CD4-positive, alpha-beta T cell treated with Interleukin-10 for 1 hour (primary cell): ENCODE results near the gene YTHDC2.

Experiments
- DNase-seq: peaks from one replicate; pipeline ENCODE4 v3.0.0-alpha.2; 2020

The YTHDC2 gene

GRCh38 chr5:113513384-113514288 is at the start of gene YTHDC2:
Gene YTHDC2, plus strand, starts transcription at chr5:113513694. Its CDS starts 202 bp downstream, at chr5:113513896.
- peak; percentile 89 for DNase-seq

- no peak for DNase-seq
Observed at GRCh38 chr5:113474100-113474728, 39.3 kb upstream of the YTHDC2 start.

DNA sequence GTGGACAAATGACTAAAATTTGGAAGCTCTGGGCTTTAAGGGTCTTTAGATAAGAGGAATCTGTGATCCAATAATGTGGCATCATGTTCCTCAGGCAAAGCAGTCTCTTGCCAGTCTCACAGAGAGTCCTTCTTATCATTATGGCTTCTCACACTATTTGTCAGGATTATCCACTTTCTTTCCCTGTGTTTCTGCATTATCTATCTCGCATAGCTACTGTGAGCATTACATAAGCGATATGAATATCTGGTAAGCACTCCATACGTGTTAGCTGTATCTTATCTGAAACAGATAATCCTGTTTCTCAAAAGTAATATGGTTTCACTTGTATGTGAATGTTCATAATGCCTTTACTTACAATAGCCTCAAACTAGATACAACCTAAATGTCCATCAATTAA is 34.8 kb upstream of the YTHDC2 start:
- DNase-seq = no peak

- DNase-seq = no peak
Observed at GRCh38 chr5:113480243-113480642, 33.3 kb upstream of the YTHDC2 start.

DNA sequence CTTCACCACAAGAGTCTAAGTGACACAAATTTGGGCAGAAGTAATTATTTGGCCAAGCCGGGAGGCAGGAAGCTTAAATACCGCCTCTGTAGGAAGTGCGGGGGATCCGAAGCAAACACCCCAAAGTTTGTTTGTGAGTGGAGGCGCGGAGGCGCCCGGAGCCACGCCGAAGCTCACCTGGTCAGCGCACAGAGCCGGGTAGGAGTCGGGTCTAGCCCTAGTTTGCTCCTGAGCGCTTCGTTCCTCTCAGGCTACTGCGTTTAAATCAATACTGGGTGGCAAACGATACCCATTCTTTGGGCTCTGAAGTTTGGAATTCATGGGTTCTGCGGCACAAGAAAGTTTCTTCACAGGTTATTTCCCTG is 26.1 kb upstream of the YTHDC2 start:
- DNase-seq = peak; percentile 3

GRCh38 chr5:113487781-113488644 is 25.5 kb upstream of the YTHDC2 start, which contains the start of gene MCC:
Gene MCC, minus strand, starts transcription at chr5:113488453.
- DNase-seq = peak; percentile 16

GRCh38 chr5:113488645-113489184 is 24.8 kb upstream of the YTHDC2 start:
- no peak for DNase-seq

GRCh38 chr5:113489299-113489698 is 24.2 kb upstream of the YTHDC2 start:
- peak; percentile 23 for DNase-seq

DNA sequence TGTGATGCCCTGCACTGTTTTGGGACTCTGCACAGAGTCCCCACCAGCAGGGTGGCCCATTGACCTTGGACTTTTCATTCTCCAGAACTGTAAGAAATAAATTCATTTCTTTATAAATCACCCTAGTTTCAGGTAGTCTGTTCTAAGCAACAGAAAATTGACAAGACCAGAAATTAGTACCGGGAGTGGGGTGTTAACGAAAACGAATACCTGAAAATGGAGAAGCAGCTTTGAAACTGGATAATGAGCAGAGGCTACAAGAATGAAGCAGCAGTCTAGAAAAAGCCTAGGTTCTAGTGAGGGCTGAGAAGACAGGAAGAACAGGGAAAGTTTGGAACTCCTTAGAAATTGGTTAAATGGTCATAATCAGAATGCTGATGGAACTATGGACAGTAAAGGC is 23.2 kb upstream of the YTHDC2 start:
- DNase-seq = no peak

- no peak for DNase-seq
Observed at GRCh38 chr5:113491022-113491421, 22.5 kb upstream of the YTHDC2 start.

GRCh38 chr5:113493446-113493845 is 20.0 kb upstream of the YTHDC2 start:
- no peak for DNase-seq

GRCh38 chr5:113495422-113495841 is 18.1 kb upstream of the YTHDC2 start:
- DNase-seq = no peak

DNA sequence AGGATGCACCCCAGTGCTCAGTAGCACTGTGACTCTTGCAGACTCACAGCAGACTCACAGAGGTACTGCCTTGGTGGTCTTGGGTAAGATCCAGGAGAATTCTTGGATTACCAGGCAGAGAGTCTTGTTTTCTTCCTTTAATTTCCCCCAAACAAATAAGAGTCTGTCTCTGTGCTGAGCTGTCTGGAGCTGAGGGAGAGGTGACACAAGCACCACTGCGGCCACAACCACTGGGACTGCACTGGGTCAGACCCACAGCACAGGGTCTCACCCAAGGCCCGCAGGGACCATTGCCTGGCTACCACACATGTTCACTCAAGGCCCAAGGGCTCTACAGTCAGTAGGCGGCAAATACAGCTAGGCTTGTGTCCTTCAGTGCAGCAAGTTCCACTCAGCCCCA is 11.4 kb upstream of the YTHDC2 start:
- no peak for DNase-seq

GRCh38 chr5:113503146-113503545 is 10.3 kb upstream of the YTHDC2 start:
- no peak for DNase-seq

GRCh38 chr5:113505181-113505580 is 8.3 kb upstream of the YTHDC2 start:
- DNase-seq = no peak

DNA sequence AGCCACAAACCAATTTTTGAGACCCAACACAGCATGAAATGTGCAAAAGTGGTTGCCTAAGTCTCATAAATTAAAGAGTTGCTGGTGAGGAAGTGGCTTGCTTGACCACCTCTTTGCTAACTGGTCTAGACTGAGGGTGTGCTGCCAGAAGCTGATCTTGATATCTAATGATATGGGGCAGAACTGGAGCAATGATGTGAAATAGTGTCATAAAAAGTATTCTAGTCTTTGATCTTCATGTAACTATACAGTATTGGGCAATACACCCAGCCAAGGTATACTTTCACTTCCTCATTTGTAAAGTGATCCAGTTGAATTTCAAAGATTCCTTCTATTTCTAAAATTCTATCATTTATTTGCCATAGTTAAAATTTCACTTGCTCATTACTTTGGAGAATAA is 5.9 kb upstream of the YTHDC2 start:
- DNase-seq = no peak

- DNase-seq = no peak
Observed at GRCh38 chr5:113508756-113509155, 4.7 kb upstream of the YTHDC2 start.

DNA sequence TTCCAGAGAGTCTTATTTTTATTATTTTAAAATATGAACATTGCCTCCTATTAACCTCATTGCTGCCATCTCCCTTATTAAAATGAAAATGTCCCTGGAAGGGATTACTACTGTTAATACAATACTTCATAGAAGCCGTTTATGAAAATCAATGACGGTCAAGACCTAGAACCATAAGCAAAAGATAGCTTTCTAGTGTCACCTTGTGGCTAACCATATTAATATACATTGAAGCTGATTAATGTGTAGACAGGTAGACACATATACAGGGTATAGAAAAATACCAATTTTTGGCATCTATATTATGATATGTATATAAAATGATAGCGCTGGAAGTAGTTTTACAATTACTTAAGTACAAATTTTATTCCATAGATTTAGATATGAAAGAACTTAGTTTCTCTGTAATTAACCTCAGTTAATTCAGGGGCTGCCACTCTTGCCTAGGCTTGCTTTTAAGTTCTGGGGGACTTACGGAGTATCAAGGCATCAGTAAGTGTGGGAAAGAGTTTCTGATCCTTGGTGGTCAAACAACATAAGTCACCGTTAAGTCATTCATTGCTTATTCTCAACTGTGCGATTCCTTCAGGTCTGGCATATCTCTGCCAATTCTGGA is 2.5 kb upstream of the YTHDC2 start:
- DNase-seq = peak; percentile 52

- DNase-seq = no peak
Observed at GRCh38 chr5:113512341-113512740, 1.2 kb upstream of the YTHDC2 start.

DNA sequence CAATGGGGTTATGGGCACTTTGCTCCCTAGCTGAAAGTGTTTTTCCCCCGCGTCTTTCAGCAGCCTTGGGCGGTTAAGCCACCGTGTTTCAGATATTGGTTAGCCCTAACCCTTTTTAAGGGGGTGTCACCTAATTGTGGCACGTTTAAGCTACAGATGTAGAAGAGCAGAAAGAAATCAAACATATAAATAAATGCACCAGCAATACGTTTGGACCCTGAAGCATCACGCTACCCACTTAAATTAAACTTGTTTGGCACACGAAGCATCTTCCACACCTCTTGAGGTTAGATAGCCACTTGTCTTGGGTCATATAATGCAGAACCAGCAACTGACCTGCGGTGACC is 768 bp downstream of the YTHDC2 start:
- DNase-seq = no peak

GRCh38 chr5:113518884-113519283 is 5.4 kb downstream of the YTHDC2 start:
- no peak for DNase-seq

- no peak for DNase-seq
Observed at GRCh38 chr5:113519412-113519811, 5.9 kb downstream of the YTHDC2 start.

DNA sequence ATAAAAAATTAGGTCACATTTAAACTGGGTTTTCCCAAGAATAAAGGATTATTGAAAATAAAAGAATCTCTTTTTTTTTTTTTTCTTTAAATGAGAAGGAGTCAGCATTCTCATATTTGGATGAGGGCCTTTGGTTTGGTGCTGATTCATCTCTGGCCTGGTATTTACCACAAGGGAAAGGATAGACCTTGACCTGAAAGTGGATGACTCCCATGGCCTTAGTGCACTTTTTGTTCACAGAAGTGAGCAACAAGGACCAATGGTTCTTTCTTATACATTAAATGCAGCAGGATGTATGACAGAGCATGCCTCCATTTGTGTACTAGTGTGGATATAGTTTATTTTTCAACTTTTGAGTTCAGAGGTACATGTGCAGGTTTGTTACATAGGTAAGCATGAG is 6.9 kb downstream of the YTHDC2 start:
- DNase-seq = no peak
